ENCODE results near the gene CDK6.

The CDK6 gene

GRCh38 chr7:92731335-92732063 is 104.9 kb downstream of the CDK6 start:
- no peak for DNase-seq

GRCh38 chr7:92730808-92731207 is 105.6 kb downstream of the CDK6 start:
- DNase-seq: no peak

- DNase-seq: no peak
These were observed 106.6 kb downstream of the CDK6 start for GRCh38 chr7:92729751-92730150.

GRCh38 chr7:92729172-92729571 is 107.2 kb downstream of the CDK6 start:
- no peak for DNase-seq

GRCh38 chr7:92727755-92728154 is 108.6 kb downstream of the CDK6 start:
- DNase-seq: no peak

GRCh38 chr7:92725161-92725925 is 111.0 kb downstream of the CDK6 start:
- DNase-seq: no peak

GRCh38 chr7:92723943-92724342 is 112.4 kb downstream of the CDK6 start:
- no peak for DNase-seq

GRCh38 chr7:92723205-92723604 is 113.2 kb downstream of the CDK6 start:
- no peak for DNase-seq

- no peak for DNase-seq
These were observed 113.8 kb downstream of the CDK6 start for GRCh38 chr7:92722541-92722940.

GRCh38 chr7:92720604-92721350 is 115.6 kb downstream of the CDK6 start:
- DNase-seq: no peak

GRCh38 chr7:92717993-92718716 is 118.2 kb downstream of the CDK6 start:
- no peak for DNase-seq

- no peak for DNase-seq
These were observed 118.8 kb downstream of the CDK6 start for GRCh38 chr7:92717623-92717992.

- DNase-seq: no peak
These were observed 119.4 kb downstream of the CDK6 start for GRCh38 chr7:92716825-92717580.

GRCh38 chr7:92715963-92716362 is 120.4 kb downstream of the CDK6 start:
- no peak for DNase-seq

- DNase-seq: no peak
These were observed 121.6 kb downstream of the CDK6 start for GRCh38 chr7:92714767-92715166.

GRCh38 chr7:92714280-92714679 is 122.1 kb downstream of the CDK6 start:
- DNase-seq: no peak

- DNase-seq: no peak
These were observed 126.5 kb downstream of the CDK6 start for GRCh38 chr7:92709912-92710311.

GRCh38 chr7:92709150-92709549 is 127.2 kb downstream of the CDK6 start:
- no peak for DNase-seq

GRCh38 chr7:92708111-92709042 is 128.0 kb downstream of the CDK6 start:
- DNase-seq: no peak

- DNase-seq: no peak
These were observed 128.9 kb downstream of the CDK6 start for GRCh38 chr7:92707435-92707834.

GRCh38 chr7:92706563-92706962 is 129.8 kb downstream of the CDK6 start:
- no peak for DNase-seq

Data from 8988T (cell line).